ENCODE data around the gene DMKN. TPM values are rescaled to one million over a fixed set of nuclear protein-coding genes. Genes with fewer than 3 reads are reported as not detected.
"Not testable (repeated sequence)": the region's sequence is repeated elsewhere in the genome, so short reads cannot be mapped to it uniquely, and the experiment has no call there.

Gene DMKN
- total and polyA plus RNA-seq, 2 experiments from 2014 or later = 57.0 to 99.5 TPM

DNA sequence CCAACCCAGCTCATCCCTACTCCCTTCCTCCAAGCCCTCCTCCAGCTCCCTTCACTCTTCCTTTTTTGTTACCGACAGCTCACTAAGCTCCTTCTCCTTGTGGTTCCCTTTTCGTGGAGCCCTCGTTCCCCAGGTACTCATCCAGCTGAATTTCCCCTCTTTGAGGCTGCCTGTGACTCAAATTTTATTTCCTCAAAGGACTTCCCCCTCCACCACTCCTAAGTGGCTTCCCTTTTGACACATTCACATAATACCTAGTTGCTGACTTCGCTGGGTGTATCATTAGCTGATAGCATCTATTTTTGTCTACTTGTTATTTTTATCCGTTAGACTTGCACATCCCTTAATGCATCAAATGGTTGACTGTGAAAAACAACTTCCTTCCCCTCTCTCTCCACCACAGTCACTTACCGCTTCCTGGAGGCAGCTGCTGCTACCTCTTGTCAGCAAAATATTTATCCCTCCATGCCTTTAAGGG is 50.9 kb downstream of the DMKN start:
- 67% methylated on average over 6 of the region's 6 CpGs for WGBS (ENCODE audit: low lambda C conversion rate, missing lambda C conversion rate)
- no peaks in the 10 kb centered on the region for H3K79me2 ChIP-seq
- no peak overlapping the region for H3K27ac ChIP-seq
- H2AFZ ChIP-seq = no peak overlapping the region
- no peak overlapping the region for H3K4me3 ChIP-seq
- H3K4me2 ChIP-seq = no peak overlapping the region
- DNase-seq (ENCODE audit: low spot score) = no peak
- H3K27me3 ChIP-seq = no peaks in the 10 kb centered on the region
- no peaks in the 10 kb centered on the region for H4K20me1 ChIP-seq (ENCODE audit: insufficient read depth, poor library complexity, severe bottlenecking)
- no peaks in the 10 kb centered on the region for H3K36me3 ChIP-seq (replicated peaks; ENCODE audit: insufficient read depth, low read depth)
- peaks cover 14% of the 10 kb centered on the region for H3K4me1 ChIP-seq (ENCODE audit: insufficient read depth)
- no peaks in the 10 kb centered on the region for H3K9me2 ChIP-seq (replicated peaks; ENCODE audit: insufficient read depth)
- no peaks in the 10 kb centered on the region for H3K9me3 ChIP-seq (ENCODE audit: low read depth)
- TF ChIP-seq, protein P1, sequence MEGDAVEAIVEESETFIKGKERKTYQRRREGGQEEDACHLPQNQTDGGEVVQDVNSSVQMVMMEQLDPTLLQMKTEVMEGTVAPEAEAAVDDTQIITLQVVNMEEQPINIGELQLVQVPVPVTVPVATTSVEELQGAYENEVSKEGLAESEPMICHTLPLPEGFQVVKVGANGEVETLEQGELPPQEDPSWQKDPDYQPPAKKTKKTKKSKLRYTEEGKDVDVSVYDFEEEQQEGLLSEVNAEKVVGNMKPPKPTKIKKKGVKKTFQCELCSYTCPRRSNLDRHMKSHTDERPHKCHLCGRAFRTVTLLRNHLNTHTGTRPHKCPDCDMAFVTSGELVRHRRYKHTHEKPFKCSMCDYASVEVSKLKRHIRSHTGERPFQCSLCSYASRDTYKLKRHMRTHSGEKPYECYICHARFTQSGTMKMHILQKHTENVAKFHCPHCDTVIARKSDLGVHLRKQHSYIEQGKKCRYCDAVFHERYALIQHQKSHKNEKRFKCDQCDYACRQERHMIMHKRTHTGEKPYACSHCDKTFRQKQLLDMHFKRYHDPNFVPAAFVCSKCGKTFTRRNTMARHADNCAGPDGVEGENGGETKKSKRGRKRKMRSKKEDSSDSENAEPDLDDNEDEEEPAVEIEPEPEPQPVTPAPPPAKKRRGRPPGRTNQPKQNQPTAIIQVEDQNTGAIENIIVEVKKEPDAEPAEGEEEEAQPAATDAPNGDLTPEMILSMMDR (IDR thresholded peaks at IDR 0.05; ENCODE audit: poor library complexity) = no peak
- TF ChIP-seq EZH2phosphoT487 (IDR thresholded peaks at IDR 0.05; ENCODE audit: low read depth, severe bottlenecking, unreplicated experiment) (no peak), EZH2 (IDR thresholded peaks at IDR 0.05; ENCODE audit: borderline replicate concordance) (no peak)

DNA sequence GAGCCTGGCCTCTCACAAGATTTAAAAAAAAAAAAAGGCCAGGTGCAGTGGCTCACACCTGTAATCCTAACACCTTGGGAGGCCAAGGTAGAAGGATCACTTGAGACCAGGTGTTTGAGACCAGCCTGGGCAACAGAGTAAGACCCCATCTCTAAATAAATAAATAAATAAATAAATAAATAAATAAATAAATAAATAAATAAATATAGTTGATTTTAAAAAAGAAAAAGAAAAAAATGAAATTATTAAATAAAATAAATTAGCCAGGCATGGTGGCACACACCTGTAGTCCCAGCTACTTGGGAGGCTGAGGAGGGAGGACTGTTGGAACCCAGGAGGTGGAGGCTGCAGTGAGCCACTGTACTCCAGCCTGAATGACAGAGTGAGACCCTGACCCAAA is 51.7 kb downstream of the DMKN start:
- H3K79me2 ChIP-seq; H3K4me3 ChIP-seq; H2AFZ ChIP-seq; H4K20me1 ChIP-seq (ENCODE audit: insufficient read depth, poor library complexity, severe bottlenecking); H3K9me2 ChIP-seq (replicated peaks; ENCODE audit: insufficient read depth); DNase-seq (ENCODE audit: low spot score); H3K9me3 ChIP-seq (ENCODE audit: low read depth); H3K27me3 ChIP-seq; H3K36me3 ChIP-seq (replicated peaks; ENCODE audit: insufficient read depth, low read depth); H3K27ac ChIP-seq; H3K4me2 ChIP-seq: not testable (repeated sequence)
- H3K4me1 ChIP-seq (ENCODE audit: insufficient read depth) = peaks cover 14% of the 10 kb centered on the region

DNA sequence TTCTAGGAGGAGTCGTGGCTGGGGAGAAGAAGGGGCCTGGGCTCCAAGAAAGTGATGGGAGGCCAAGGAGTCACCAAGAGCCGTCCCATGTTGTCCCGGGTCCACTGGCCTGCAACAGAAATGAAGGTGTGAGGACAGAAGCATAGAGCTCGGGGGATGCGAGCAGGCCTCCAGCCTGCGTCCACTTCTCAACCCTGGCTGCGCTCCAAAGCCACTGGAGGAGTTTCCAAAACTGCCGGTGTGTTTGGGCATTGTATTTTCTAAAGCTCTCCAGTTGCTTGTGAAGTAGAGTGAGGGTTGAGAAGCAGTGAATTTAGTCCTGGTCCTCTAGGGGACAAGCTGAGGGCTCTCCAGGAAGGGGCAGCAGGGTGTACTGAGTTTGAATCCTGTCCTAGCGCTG is 52.4 kb downstream of the DMKN start:
- TF ChIP-seq EZH2 (IDR thresholded peaks at IDR 0.05; ENCODE audit: borderline replicate concordance) (no peak), EZH2phosphoT487 (IDR thresholded peaks at IDR 0.05; ENCODE audit: low read depth, severe bottlenecking, unreplicated experiment) (no peak)
- TF ChIP-seq, protein P1 (IDR thresholded peaks at IDR 0.05; ENCODE audit: poor library complexity) = no peak
- Histone ChIP-seq H2AFZ (no peak overlapping the region), H3K27me3 (no peaks in the 10 kb centered on the region), H3K4me3 (no peak overlapping the region), H3K4me1 (ENCODE audit: insufficient read depth) (peaks cover 14% of the 10 kb centered on the region), H4K20me1 (ENCODE audit: insufficient read depth, poor library complexity, severe bottlenecking) (no peaks in the 10 kb centered on the region), H3K79me2 (no peaks in the 10 kb centered on the region), H3K4me2 (no peak overlapping the region), H3K9me3 (ENCODE audit: low read depth) (no peaks in the 10 kb centered on the region), H3K27ac (no peak overlapping the region), H3K9me2 (replicated peaks; ENCODE audit: insufficient read depth) (no peaks in the 10 kb centered on the region), H3K36me3 (replicated peaks; ENCODE audit: insufficient read depth, low read depth) (no peaks in the 10 kb centered on the region)
- no peak for DNase-seq (ENCODE audit: low spot score)
- WGBS (ENCODE audit: low lambda C conversion rate, missing lambda C conversion rate) = 91% methylated on average over 9 of the region's 9 CpGs

DNA sequence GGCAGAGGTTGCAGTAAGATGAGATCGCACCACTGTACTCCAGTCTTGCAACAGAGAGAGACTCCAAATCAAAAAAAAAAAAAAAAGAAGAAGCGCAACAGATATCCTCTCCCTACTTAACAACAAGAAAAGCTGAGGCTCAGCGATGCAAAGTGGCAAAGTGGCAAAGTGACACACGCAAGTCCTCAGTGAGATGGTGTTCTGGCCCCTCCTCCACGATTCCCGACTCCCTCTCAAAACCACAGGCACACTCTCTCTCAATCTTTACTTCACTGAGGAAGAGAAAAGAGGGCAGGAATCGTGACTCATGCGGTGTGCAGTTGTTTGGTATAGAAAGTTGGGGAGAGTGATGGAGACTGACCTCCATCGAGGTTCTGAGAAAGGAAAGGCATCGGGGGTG is 52.8 kb downstream of the DMKN start:
- Histone ChIP-seq H3K4me2 (no peak overlapping the region), H3K9me3 (ENCODE audit: low read depth) (no peaks in the 10 kb centered on the region), H3K9me2 (replicated peaks; ENCODE audit: insufficient read depth) (no peaks in the 10 kb centered on the region), H3K4me3 (no peak overlapping the region), H3K4me1 (ENCODE audit: insufficient read depth) (peaks cover 14% of the 10 kb centered on the region), H3K27ac (no peak overlapping the region), H2AFZ (no peak overlapping the region), H3K27me3 (no peaks in the 10 kb centered on the region), H3K79me2 (no peaks in the 10 kb centered on the region), H3K36me3 (replicated peaks; ENCODE audit: insufficient read depth, low read depth) (no peaks in the 10 kb centered on the region), H4K20me1 (ENCODE audit: insufficient read depth, poor library complexity, severe bottlenecking) (no peaks in the 10 kb centered on the region)
- 95% methylated on average over 10 of the region's 10 CpGs for WGBS (ENCODE audit: low lambda C conversion rate, missing lambda C conversion rate)
- TF ChIP-seq, protein P1 (IDR thresholded peaks at IDR 0.05; ENCODE audit: poor library complexity) = no peak
- TF ChIP-seq EZH2phosphoT487 (IDR thresholded peaks at IDR 0.05; ENCODE audit: low read depth, severe bottlenecking, unreplicated experiment) (no peak), EZH2 (IDR thresholded peaks at IDR 0.05; ENCODE audit: borderline replicate concordance) (no peak)
- no peak for DNase-seq (ENCODE audit: low spot score)
